MM.1S (cell line): Measurements from ENCODE around the gene ACTN4.

Experiments
- EZH2phosphoT487 ChIP-seq: fragments of 300-600 bp; sonication (generic); IDR thresholded peaks from 2 replicates; pipeline ENCODE4 v1.6.1; 2018; ENCODE audit warnings: antibody characterized with exemption, low read length
- TF ChIP-seq, protein P1 (sequence below): fragments of 300-600 bp; sonication (generic); IDR thresholded peaks from 2 replicates; pipeline ENCODE4 v1.5.1; 2016; ENCODE audit warnings: antibody characterized with exemption, low read length, mixed read lengths

- TF ChIP-seq, protein P1, sequence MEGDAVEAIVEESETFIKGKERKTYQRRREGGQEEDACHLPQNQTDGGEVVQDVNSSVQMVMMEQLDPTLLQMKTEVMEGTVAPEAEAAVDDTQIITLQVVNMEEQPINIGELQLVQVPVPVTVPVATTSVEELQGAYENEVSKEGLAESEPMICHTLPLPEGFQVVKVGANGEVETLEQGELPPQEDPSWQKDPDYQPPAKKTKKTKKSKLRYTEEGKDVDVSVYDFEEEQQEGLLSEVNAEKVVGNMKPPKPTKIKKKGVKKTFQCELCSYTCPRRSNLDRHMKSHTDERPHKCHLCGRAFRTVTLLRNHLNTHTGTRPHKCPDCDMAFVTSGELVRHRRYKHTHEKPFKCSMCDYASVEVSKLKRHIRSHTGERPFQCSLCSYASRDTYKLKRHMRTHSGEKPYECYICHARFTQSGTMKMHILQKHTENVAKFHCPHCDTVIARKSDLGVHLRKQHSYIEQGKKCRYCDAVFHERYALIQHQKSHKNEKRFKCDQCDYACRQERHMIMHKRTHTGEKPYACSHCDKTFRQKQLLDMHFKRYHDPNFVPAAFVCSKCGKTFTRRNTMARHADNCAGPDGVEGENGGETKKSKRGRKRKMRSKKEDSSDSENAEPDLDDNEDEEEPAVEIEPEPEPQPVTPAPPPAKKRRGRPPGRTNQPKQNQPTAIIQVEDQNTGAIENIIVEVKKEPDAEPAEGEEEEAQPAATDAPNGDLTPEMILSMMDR = no peak
- no peak for TF ChIP-seq EZH2phosphoT487
Observed at GRCh38 chr19:38650172-38650775, 2.8 kb downstream of the ACTN4 start.
